T-helper 22 cell (primary cell): ENCODE measurements around the gene CIZ1.
"Not testable (repeated sequence)": the region's sequence is repeated elsewhere in the genome, so short reads cannot be mapped to it uniquely, and the experiment has no call there.

Experiments
- DNase-seq: peaks from one replicate; pipeline ENCODE4 v3.0.0-alpha.2; 2020; ENCODE audit warnings: low read depth

The CIZ1 gene

DNA sequence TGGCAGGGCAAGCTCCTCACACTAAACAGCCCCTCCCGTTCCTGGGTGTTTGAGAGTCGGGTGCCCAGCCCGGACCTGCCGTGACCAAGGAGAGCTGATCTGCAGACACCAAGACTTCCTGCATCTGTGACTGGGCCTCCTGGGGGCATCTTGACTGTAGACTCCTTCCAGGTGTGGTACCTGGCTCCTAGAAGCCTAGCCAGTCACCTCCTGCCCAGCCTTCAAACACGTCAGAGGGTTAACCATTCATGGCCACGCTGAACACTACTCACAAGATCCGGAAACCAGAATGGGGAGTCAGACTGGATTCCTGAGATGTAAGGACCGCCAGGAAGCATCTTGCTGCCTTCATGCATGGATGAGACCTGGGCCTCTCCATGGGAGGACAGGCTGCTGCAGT lies 45.8 kb downstream of the CIZ1 start:
- no peak for DNase-seq

DNA sequence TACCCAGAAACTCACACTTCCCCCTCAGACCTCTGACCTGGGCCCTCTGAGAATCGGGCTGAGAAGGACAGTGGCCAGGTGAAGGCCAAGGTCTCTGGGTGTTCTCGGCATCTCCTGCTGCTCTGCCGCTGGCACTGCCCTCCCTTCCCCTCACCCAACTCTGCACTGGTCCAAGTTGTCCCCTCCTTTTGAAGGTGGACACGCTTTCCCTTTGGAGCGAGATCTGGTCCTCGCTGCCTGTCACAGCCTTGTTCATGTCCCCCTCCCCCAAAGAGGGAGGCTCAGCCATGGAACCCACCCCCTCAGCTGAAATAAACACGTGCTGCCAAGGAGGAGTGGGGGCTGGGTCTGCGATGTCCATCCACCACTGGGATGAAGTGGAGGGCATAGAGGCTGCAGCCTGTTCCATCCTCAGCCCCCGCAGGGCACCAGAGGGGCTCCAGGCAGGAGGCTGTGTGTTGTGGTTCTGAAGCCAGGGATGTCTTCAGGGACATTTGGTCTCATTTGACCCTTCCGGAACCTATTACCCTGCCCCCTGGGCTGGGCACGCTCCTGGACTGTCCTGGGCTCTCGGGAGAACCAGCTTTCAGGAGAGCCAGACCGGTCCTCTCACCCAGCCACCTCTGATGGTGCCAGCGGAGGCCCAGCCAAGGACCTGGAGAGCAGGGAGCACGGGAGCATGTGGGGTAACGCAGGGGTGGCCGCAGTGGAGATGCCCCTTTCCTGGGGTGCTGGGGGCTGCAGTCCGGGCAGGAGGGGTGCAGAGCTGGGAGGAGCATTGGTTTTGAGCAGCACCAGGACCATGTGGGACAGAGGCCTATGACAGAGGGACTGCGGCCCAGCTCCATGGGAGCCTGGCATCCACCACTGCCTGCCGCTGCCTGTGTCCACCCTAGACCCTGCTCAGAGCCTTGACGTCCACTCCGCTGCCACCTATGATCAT lies 46.9 kb downstream of the CIZ1 start:
- DNase-seq: no peak

GRCh38 chr9:128143525-128144238 lies 47.7 kb downstream of the CIZ1 start:
- DNase-seq: no peak

- DNase-seq: no peak
Measured at GRCh38 chr9:128142596-128142995, 48.8 kb downstream of the CIZ1 start.

DNA sequence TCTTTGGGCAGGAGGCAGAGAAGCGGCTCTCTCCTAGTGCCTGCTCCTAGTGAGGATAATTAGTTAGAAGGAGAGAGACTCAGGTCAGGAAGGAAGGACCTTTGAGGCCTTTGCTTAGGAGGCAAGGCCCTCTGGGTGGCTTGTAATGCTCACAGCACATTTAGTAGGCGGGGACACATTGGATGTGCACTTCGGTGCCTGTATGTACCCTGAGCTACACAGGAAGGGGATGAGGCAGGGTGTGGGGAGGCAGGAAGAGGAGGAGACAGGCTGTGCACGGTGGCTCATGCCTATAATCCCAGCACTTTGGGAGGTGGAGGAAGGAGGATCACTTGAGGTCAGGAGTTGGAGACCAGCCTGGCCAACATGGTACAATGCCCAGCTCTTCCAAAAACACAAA lies 49.3 kb downstream of the CIZ1 start:
- DNase-seq: no peak

- no peak for DNase-seq
Measured at GRCh38 chr9:128141604-128142003, 49.8 kb downstream of the CIZ1 start.

DNA sequence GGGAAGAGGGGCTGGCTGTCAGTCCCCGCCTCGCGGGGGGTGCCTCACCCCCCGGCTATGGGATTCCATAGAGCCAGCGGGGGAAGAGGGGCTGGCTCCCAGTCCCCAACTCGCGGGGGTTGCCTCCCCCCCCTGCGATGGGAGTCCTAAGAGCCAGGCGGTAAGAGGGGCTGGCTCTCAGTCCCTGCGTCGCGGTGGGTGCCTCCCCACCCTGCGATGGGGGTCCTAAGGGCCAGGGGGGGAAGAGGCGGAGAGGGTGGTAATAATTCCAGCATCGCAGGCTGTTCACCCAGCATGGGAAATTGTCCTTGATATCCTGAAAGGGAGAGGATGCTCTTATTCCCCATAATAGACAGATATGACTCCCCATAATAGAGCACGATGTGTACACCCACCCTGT lies 51.8 kb downstream of the CIZ1 start:
- DNase-seq: no peak

- no peak for DNase-seq
Measured at GRCh38 chr9:128138001-128138400, 53.4 kb downstream of the CIZ1 start.

DNA sequence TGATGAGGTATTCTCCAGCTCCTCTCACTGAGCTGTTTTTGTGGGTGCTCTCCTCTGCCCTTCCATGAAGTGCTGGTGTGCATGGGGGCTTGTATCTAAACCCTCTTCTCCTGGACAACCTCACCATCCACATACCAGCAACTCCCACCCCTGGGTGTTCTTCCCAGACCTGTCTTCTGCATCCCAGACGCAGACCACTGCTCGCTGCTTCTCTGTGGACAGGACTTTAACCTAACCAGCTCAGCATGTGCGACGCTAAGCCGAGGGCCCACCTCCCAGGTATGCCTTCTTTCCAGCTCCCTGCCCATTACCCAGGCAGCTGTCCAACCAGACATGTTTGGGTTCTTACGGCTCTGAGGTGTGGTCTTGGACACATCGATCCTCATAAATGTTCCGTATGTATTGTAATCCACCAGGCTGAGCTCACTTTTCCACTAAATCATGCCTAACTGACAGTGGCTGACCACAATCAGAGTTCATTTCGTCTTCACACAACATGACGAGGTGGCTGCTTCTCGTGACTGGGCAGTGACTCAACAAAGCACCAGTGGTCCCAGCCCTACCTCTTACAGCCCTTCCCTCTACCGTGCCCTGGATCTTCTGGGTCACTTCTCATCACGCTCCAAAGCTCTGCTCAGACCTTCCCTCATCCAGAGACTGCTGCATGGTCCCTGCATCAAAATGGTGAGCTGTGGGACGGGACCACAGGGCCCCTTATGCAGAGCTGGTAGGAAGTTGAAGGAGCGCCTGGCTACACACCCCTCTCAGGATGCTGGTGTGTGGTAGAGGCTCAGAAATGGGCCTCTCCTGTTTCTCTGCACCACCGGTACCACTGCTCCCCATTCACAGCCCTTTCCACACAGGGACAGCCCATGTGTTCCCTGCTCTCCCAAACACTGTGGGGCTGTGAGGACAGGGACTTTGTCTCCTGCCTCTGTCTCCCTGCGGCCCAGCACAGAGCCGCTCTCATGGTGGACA lies 54.3 kb downstream of the CIZ1 start:
- DNase-seq: no peak

- not testable (repeated sequence) for DNase-seq
Measured at GRCh38 chr9:128135561-128135960, 55.8 kb downstream of the CIZ1 start.

- not testable (repeated sequence) for DNase-seq
Measured at GRCh38 chr9:128132139-128132538, 59.2 kb downstream of the CIZ1 start.

DNA sequence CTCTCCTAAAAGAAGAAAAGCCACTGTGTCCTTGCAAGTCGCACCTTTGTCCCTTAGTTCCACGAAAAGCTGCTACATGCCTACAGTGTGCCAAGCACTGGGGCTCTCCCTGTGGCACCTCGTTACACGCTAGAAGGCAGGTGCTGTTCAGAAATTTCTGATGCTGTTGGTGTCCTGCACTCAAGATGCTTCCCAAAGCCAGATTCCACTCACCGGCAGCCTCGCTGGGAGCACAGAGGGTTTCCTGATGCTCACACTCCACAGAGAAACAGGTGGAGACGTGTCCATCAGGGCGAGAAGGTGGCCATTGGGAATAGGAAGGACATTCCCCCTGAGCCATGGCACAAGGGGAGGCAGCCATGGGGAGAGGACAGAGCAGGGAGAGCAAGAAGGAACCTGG lies 60.0 kb downstream of the CIZ1 start:
- DNase-seq: not testable (repeated sequence)

DNA sequence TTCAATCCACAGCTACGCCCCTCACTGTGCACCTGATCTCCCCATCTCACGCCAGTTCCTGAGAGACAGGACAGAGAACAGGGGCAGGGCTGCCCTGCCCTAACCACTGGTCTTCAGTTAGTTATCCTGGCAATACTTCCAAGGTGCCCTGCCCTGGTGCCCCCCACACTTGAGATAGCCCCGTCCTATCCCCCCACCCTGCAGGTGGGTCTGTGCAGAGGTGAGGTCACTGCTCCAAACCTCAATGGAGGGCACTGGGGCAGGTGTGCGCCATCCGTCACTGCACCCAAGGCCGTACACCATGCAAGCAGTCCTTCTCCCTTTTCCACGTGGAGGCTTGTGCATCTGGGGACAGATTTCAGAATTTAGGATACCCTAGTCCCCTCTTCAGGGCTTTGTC lies 60.7 kb downstream of the CIZ1 start:
- DNase-seq: not testable (repeated sequence)

DNA sequence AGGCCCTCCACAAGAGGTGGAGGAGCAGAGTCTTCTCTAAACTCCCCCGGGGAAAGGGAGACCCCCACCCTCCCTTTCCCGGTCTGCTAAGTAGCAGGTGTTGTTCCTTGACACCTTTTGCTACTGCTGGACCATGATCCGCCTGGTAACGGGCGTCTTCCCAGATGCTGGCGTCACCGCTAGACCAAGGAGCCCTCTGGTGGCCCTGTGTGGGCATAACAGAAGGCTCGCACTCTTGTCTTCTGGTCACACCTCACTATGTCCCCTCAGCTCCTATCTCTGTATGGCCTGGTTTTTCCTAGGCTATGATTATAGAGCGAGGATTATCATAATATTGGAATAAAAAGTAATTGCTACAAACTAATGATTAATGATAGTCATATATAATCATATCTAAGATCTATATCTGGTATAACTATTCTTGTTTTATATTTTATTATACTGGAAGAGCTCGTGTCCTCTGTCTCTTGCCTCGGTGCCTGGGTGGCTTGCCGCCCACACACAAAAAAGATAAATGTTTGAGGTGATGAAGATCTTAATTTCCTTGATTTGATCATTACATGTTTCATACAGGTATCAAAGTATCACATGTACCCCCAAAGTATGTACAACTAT lies 61.3 kb downstream of the CIZ1 start:
- DNase-seq: not testable (repeated sequence)

- DNase-seq: no peak
Measured at GRCh38 chr9:128128836-128129590, 62.4 kb downstream of the CIZ1 start.

DNA sequence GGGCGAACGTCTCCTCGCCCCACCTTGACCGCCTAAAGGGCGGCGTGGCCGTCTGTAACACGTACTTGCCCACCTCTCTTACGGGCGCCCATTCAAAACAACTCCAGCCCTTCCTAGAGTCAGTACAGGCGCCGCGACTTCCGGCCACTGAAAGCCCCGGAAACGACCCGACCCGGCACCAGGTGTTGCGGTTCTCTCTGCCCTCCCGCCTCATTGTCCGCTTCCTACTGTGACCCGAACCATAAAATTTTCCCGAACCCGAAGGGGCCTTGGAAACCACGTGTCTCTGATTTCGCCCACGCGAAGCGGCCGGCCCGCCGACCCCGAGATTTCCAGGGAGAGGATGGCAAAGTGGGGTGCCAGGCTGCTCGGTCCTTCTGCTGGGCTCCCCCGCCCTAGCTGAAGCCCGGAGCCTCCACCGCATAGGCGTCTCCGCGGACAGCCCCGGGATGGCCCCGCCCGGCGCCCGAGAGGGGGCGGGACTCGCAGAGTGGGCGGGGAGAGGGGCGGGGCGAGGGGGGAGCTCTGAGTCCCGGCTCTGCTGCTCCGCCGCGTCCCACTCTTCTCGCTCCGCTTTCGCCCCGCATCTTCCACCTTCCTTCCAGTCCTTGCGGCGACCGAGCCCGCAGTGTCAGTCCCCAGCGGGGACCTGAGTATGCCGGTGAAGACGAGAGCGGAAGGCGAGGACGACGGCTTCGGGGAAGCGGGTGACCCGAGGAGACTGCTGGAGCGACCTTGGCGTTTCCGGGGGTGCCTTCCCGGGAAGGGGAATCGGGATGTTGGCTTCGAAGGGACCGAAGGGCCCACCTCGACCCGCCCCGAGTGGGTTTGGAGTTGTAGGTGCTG lies 63.2 kb downstream of the CIZ1 start:
- peak; percentile 69 for DNase-seq

DNA sequence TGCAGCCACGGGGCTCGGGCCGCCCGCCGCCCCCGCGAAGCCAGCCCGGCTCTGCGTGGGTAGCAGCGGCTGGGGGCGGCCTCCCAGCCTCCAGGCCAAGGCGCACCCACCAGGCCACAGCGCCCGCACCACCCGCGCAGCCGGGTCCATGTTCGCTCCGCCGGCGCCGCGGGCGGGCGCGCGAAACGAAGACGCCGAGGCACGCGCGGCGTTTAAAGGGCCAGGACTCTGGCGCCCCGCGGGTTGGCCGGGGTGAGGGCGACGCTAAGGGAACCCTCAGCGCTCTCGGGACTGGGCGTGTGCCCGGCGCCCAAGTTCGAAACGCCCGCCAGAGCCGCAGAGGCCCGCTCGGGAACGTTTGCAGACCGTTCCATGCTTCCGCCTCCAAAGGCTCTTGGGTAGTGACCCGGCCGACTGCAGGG lies 63.8 kb downstream of the CIZ1 start, which contains the start of gene PTGES2:
Gene PTGES2 (minus strand): TSS at position 162 of the 422 bp plus-strand sequence. CDS start 12 bp downstream, at position 150.
- DNase-seq: peak; percentile 72

- DNase-seq: no peak
Measured at GRCh38 chr9:128125580-128126354, 65.6 kb downstream of the CIZ1 start.
